HG03196 (cell line): Measurements from ENCODE around the gene FOXI3.
"Not testable (repeated sequence)": the region's sequence is repeated elsewhere in the genome, so short reads cannot be mapped to it uniquely, and the experiment has no call there.

Experiments used
- ATAC-seq: cut with Tn5 transposase; IDR thresholded peaks from one replicate; pipeline ENCODE4 v1.9.1; 2021; ENCODE audit not compliant: unreplicated experiment

Gene FOXI3

GRCh38 chr2:88442473-88442872 is 10.0 kb downstream of the FOXI3 start:
- no peak for ATAC-seq

- ATAC-seq, result no peak
Measured at GRCh38 chr2:88442061-88442460, 10.4 kb downstream of the FOXI3 start.

DNA sequence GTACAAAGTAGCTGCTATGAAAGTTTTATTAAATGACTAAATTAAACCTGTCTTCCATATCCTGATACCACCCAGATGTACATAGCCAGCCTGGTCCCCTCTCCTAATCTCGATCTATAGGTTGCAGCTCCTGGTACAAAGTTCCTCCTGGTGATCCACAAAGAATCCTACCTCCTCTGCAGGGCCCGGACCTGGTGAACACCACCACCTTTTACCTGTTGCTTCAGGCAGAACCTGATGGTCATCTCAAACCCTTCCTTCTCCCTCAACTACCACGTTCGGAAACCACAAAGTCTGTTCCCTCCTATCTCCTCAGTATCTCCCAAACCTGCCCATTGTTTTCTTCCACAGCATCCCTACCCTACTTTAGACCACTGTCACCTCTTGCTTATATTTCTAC is 15.5 kb downstream of the FOXI3 start:
- ATAC-seq, result no peak

DNA sequence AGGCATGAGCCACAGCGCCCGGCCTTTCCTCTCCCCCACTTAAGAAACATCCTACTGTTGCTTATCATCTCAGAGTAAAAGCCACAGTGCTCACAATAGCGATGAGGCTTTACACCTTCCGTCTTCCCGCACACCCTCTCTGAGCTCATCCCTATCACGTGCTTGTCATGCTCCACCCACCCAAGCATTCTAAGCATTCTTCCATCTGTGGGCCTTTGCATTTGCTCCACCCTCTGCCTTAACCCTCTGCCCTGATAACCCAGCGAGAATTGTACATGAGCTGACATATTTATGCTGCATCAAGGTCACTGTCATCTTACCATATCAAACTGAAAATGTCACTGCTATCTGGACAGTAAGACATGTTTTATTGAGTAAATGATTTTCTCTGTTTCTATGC is 22.6 kb downstream of the FOXI3 start:
- no peak for ATAC-seq

DNA sequence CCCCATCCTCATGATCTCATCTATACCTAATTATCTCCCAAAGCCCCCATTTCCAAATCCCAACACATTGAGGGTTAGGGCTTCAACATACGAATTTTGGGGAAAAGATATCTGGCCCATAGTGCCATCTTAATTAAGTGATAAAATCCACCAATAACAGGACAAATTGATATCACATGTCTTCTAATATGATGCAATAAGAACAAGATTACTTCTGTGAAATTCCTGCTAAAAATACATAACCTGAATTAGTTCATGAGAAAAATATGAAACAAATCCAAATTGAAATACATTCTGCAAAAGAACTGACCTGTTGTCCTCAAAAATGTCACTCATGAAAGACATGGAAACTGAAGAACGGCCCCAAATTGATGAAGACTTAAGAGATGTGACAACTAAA is 28.8 kb downstream of the FOXI3 start:
- ATAC-seq, result no peak

DNA sequence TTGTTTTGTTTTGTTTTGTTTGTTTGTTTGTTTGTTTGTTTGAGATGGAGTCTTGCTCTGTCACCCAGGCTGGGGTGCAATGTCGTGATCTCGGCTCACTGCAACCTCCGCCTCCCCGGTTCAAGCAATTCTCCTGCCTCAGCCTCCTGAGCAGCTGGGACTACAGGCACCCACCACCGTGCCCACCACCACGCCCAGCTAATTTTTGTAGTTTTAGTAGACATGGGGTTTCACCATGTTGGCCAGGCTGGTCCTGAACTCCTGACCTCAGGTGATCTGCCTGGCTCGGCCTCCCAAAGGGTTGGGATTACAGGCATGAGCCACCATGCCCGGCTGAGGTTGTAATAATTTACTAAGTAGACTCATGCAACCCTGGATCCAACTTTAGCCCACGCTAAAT is 33.4 kb downstream of the FOXI3 start:
- not testable (repeated sequence) for ATAC-seq

- no peak for ATAC-seq
Measured at GRCh38 chr2:88416016-88416663, 36.4 kb downstream of the FOXI3 start.

GRCh38 chr2:88408870-88409269 is 43.6 kb downstream of the FOXI3 start:
- not testable (repeated sequence) for ATAC-seq

- ATAC-seq, result no peak
Measured at GRCh38 chr2:88400037-88400767, 52.3 kb downstream of the FOXI3 start.

DNA sequence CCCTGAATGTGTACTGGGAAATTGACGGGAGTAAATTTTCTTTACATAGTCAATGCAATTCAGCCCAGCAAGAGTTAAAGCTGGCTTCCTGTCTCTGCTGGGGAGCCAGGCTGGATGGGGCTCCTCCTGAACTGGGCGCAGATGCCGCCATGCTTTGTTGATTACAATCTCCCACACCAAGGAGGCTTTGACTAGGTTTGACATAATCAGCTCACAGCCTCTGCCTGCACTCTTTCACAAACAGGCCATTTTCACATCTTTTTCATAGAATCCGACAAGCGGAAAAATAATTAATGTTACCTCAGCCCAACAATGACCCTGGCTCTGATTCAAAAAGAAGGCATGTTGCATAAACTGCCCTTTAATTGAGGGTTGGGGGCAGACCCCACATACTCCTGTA is 54.3 kb downstream of the FOXI3 start:
- no peak for ATAC-seq
